Measurements from ENCODE around the gene PRR20C. TPM values are rescaled to one million over a fixed set of nuclear protein-coding genes. Genes with fewer than 3 reads are reported as not detected.

Gene PRR20C
- total and polyA plus RNA-seq, 7 donors, result not detected

- Histone ChIP-seq H3K27ac (no peak overlapping the region), H3K36me3 (ENCODE audit: insufficient read depth in 1 of 2, low read depth in 1 of 2) (no peaks in the 10 kb centered on the region), H3K4me3 (no peak overlapping the region), H3K4me1 (no peaks in the 10 kb centered on the region), H3K27me3 (ENCODE audit: insufficient read depth in 3 of 3, low read length in 2 of 3) (no peaks in the 10 kb centered on the region), H3K9me3 (no peaks in the 10 kb centered on the region)
- intact Hi-C loops (cut with DNase I), result no loop called here
- no peak for ATAC-seq
- TF ChIP-seq, protein P1, sequence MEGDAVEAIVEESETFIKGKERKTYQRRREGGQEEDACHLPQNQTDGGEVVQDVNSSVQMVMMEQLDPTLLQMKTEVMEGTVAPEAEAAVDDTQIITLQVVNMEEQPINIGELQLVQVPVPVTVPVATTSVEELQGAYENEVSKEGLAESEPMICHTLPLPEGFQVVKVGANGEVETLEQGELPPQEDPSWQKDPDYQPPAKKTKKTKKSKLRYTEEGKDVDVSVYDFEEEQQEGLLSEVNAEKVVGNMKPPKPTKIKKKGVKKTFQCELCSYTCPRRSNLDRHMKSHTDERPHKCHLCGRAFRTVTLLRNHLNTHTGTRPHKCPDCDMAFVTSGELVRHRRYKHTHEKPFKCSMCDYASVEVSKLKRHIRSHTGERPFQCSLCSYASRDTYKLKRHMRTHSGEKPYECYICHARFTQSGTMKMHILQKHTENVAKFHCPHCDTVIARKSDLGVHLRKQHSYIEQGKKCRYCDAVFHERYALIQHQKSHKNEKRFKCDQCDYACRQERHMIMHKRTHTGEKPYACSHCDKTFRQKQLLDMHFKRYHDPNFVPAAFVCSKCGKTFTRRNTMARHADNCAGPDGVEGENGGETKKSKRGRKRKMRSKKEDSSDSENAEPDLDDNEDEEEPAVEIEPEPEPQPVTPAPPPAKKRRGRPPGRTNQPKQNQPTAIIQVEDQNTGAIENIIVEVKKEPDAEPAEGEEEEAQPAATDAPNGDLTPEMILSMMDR (IDR thresholded peaks at IDR 0.05), result no peak
- WGBS, 3 donors, result 81 to 86% (median 86%) methylated on average over 1 of the region's 1 CpG
- no peak for DNase-seq
These were observed 37.8 kb downstream of the PRR20C start for GRCh38 chr13:57191667-57192066.

Other genes starting within 250 kb of the PRR20C start
- not detected for gene PRR20A, start 13.1 kb upstream of the PRR20C start, total RNA-seq
- gene PRR20A, start 13.1 kb upstream of the PRR20C start, polyA plus RNA-seq, result not detected
- gene PRR20B, start 6.6 kb upstream of the PRR20C start, total RNA-seq, result not detected
- gene PRR20B, start 6.6 kb upstream of the PRR20C start, polyA plus RNA-seq, result not detected
- not detected for gene PRR20D, start 6.6 kb downstream of the PRR20C start, total RNA-seq
- not detected for gene PRR20D, start 6.6 kb downstream of the PRR20C start, polyA plus RNA-seq
- gene PRR20E, start 13.1 kb downstream of the PRR20C start, total RNA-seq, result not detected
- not detected for gene PRR20E, start 13.1 kb downstream of the PRR20C start, polyA plus RNA-seq